ENCODE results near the gene CCDC6.

DNA sequence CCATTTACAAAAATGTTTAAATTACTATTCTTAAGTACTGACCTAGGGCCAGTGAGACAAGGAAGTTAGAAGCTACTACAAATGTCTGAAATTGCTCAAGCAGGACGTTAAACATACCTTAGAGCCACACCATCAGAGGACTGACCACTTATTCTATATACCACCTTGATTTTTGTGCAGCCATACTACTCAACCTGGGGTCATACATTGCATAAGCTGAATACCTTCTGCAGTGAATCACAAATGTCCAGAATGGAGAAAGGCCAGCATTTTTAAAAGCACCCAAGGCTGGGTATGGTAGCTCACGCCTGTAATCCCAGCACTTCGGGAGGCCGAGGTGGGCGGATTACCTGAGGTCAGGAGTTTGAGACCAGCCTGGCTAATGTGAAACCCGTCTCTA is 131.9 kb downstream of the CCDC6 start:
- TF ChIP-seq, protein P1, sequence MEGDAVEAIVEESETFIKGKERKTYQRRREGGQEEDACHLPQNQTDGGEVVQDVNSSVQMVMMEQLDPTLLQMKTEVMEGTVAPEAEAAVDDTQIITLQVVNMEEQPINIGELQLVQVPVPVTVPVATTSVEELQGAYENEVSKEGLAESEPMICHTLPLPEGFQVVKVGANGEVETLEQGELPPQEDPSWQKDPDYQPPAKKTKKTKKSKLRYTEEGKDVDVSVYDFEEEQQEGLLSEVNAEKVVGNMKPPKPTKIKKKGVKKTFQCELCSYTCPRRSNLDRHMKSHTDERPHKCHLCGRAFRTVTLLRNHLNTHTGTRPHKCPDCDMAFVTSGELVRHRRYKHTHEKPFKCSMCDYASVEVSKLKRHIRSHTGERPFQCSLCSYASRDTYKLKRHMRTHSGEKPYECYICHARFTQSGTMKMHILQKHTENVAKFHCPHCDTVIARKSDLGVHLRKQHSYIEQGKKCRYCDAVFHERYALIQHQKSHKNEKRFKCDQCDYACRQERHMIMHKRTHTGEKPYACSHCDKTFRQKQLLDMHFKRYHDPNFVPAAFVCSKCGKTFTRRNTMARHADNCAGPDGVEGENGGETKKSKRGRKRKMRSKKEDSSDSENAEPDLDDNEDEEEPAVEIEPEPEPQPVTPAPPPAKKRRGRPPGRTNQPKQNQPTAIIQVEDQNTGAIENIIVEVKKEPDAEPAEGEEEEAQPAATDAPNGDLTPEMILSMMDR (conservative IDR thresholded peaks at IDR 0.05; ENCODE audit: low read length), result no peak
- TF ChIP-seq EZH2phosphoT487 (IDR thresholded peaks at IDR 0.05; ENCODE audit: borderline replicate concordance, low read depth, low read length), result no peak

Data from OCI-LY7 (cell line).